NCI-H1436 (cell line): ENCODE data around the gene ASB2.

Experiments
- DNase-seq: peaks from one replicate; lab custom pipeline; 2025; lab: John Stamatoyannopoulos, UW

ASB2 gene

DNA sequence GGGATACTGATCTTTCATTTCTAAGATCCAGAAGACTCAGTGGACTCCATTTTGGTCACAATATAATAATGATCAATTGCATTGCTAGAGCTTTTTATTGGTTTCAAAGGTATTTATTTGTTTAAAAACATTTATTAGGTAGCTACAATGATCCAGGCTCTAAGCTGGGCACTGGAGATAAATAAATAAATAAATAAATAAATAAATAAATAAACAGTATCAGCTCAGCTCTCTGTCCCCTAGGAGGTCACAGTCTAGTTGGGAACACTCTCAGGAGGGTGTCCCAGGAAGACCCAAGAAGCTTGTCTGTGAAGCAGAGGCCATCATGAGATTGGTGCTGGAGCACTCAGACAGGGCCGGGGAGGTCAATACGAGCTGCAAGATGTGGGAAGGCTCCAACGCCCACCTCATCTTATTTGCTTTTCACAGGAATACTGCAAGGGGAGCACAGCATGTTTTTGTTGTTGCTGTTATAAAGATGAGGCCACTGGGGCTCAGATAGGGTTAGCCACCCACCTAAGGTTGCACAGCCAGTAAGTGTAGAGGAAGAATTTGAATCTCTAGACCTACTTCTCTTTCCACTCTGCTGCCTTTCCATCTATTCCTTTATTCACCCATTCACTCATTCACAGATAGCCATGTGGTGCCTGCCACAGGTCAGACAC lies 15.5 kb downstream of the ASB2 start:
- DNase-seq, result no peak

DNA sequence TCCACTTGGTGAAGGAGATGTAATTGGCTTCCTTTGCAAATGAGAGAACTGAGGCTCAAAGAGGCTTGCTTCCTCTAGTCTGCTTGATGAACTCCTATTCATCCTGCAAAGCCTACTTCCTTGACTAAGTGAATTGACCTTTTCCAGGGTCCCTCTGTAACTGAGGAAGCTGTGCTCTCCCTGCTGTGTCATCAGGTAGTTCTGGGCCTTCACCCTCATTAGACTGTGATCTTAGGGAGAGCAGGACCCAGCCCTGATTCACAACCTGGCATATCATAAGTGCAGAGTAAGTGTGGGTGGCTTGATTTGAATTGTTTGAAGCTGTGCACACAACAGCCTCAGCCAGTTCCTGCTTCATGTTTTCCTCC lies 16.3 kb downstream of the ASB2 start:
- no peak for DNase-seq

DNA sequence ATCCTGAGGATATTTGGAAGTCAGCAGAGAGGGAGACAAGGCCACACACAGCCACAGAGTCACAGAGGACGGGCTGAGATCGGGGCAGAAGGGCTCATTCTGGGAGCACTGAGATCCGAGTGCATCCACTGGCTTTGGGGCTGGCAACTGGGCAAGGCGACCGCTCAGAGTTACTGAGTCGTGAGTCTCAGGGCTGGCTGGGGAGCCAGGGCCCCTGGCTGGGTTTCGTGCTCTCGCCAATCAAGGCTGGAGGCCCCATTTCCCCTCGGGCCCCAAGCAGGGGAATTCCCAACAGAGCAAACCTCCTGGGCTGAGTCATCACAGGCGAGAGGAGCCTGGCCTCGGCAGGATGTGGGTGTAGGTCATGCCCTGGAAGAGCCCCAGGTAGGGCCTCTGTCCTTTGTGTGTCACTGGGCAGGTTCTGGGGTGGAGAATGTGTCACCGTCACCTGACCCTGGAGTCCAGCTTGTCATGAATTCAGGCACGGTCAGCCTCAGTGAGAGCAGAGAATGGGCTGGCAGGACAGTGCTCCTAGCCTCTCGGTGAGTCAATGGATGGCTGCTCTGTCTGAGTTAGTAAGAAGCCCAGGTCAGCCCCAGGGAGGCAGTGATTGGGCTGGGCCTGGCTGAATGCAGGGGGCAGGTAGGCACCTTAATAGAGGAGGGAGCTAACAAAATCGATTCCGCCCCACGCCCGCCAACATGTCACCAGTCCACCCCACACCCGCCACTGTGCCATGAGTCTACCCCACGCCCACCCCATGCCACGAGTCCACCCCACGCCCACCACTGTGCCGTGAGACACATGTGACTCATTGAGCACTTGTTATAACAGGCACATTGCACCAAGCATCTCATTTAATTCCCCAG lies 16.9 kb downstream of the ASB2 start:
- no peak for DNase-seq

DNA sequence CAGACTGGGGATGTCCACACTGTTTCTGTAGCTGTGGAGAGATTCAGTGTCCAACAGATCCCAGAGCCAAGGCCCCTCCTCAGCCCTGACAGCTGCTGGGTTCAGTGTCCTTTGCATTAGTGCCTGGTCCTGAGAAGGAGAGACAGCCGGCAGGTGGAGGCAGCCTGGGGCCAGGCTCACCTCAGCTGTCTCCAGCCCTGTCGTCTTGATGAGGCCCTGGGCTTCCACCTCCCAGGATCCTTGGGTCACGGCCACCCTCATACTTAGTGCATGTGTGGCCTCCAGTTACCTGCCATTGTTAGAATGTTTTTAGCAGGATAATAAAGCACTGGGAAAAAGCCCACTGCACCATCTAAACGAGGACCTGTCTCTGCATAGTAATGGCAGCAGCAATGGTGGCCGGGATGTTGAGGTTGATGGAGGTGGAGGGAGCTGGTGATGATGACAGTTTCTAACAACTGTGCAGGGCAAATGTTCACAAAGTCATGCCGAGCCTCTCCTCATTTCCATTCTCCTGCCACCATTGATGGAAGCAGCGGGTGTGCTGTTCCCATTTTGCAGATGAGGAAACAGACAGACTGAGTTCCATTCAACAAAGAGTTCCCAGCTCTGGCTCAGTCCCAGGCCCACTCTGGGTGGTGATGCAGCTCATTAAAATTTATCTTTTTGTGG lies 17.7 kb downstream of the ASB2 start:
- DNase-seq, result no peak

DNA sequence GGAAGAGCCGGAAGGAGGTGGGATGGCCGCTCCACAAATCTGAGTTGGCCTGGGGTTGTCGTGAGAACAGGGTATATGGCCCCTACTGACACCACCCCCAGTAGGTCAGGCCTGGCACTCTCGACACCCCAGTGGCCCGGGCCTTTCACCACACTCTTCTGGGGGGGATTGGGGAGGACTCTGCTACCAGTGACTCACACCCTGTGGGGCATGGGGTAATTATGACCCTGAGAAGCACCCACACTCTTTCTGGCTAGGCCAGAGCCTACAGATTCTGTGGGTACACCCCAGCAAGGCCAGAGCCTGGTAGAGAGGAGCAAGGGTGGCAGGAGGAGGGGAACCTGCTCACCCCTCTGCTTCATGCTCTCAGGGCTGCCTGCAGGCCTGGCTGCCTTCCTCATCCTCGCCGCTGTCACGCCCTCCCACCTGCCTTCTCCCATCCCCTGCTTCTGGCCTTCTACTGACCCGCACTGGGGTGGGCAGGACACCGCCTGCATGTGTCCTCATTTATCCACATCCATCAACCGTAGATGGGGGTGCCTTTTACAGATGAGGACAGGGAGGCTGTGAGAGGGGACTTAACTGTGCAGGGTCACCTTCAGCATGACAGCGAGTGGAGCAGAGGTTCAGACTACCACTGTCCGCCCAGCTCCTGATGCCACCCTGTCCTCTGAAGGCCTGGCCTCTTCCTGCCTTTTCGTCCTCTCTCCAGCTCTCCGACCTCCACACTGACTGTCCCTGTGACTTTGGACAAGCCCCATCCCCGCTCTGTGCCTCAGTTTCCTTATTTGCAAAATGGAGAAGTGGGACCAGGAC lies 18.4 kb downstream of the ASB2 start:
- DNase-seq, result no peak

DNA sequence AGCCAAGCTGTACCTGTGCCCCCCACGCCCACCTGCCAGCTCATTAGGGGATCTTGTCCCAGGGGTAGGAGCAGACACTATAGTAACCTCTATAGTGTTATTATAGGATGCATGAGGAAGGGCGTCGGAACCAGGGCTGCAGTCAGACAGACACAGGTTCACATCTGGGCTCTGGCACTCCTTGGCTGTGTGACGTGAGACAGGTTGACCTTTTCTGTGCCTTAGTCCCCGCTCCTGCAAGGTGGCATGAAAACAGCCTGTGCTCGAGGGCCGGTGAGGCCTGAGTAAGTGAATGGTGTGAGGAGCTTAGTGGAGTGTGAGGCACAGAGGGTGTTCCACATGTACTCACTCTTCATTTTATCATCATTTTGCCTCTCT lies 19.0 kb downstream of the ASB2 start:
- DNase-seq, result no peak

DNA sequence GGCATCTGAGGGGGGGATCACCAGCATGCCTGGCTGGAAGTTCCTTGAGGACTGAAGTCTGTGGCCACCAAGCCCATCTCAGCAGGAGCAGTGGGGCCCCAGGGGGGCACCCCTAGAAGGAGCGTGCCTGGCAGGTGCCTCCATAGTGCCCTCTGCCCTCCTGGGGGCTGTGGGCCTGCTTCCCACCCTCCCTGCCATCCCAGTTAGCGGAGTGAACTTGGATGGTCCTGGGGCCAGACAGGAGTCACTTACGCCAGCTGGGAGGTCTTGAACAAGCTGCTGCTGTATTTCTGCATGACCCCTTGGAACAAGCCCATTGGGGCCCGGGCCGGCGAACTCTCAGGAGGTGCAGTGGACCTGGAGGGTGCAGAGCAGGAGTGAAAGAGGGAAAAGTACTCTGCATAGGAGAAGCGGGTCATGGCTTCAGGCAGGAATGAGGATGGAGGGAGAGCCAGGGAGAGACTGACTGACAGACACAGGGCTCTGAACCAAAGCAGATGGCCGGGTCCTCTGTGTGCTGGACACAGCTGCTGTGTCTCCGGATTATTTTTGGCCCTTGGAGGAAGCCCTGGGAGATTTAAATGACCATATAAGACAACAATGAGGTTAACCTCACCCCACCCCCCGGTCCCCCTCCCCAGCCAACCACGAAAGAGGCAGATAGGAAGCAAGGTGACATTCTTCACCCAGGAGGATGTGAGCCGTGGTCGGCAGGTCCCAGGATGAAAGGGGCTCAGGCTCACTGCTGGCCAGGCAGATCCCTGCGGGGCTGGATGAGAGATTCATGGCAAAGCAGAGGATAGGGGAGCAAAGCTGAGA lies 19.6 kb downstream of the ASB2 start:
- DNase-seq, result no peak

DNA sequence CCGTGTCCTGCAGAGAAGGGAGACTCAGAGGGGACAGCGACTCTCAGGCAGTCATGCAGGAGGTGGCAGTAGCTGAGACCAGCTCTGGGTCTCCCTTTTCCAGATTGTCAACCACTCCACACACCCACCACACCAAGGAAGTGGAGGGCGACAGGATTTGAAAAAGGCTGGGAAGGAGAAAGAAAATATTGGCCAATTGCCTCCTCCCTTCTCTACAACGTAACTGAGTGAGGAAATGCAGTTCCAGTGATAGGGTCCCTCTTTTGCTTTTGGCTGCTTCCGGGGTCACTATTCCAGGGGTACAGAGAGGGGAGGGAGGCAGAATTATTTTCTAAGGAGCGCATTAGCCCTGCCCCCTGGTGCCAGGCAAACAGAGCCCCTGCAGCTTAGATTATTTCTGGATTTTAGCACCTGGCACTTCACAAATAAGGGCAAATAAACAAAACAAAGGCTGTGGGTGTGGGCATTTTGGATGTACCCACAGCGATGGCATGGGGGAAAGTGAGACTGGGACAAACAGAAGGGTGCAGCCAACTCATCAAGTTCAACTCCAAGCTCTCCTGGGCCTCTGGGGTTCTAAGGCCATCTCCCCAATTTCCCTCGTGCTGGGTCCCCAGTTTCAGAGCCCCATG lies 20.4 kb downstream of the ASB2 start:
- DNase-seq, result no peak

DNA sequence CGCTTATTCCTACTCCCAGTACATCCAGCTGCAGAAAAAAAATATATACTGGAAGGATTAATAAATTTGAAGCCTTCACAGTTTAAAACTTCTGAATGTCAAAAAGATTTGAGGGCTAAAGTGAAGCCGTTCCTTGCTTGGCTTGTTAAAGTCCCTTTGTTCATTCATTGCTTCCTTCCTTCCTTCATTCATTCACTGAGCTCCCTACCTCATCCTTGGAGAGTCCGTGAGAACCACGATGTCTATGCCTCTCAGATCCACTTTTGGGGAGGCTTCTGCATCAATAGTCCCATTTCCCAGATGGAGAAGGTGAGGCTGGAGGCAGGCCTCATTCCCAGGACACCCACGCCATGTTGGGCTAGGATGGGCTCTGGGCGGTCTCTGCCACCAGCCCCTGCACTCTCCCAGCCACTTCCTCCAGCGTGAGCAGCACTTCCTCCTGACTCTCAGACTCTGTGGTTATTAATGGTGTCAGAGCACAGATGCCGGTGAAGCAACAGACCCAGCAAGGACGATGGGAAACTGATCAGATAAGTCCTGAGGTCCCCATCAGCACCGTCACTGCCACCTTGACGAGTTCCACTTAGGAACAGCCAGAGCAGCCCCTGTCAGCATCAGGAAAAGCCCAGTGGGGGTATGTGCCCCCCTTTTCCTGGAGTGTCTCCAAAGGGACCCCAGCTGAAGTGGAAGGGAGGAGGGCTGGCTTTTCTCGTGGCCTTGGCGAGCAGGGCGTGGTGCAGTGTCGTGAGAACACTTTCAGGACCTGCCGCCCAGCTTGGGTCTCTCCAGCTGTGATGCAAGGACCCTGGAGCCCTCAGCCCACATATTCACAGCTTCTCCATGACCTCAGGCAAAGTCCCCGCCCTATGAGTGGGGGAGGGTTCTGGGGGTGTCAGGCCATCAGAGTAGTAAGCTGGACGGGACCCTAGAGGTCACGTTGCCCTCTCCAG lies 21.2 kb downstream of the ASB2 start:
- DNase-seq, result no peak

DNA sequence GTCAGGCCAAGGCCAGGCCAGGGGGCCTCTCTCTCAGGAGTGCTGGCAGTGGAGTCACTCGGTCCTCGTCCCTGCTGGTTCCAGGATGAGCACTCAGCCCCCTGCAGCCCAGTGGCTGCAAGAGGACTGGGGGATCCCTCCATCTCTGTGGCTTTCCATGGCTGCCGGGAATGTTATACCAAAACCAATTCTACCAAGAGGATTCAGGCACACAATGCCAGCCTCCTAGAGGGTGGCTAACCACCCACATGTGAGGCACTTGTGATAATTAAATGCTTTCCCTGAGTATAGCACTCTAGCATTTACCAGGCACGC lies 21.9 kb downstream of the ASB2 start:
- DNase-seq, result no peak

DNA sequence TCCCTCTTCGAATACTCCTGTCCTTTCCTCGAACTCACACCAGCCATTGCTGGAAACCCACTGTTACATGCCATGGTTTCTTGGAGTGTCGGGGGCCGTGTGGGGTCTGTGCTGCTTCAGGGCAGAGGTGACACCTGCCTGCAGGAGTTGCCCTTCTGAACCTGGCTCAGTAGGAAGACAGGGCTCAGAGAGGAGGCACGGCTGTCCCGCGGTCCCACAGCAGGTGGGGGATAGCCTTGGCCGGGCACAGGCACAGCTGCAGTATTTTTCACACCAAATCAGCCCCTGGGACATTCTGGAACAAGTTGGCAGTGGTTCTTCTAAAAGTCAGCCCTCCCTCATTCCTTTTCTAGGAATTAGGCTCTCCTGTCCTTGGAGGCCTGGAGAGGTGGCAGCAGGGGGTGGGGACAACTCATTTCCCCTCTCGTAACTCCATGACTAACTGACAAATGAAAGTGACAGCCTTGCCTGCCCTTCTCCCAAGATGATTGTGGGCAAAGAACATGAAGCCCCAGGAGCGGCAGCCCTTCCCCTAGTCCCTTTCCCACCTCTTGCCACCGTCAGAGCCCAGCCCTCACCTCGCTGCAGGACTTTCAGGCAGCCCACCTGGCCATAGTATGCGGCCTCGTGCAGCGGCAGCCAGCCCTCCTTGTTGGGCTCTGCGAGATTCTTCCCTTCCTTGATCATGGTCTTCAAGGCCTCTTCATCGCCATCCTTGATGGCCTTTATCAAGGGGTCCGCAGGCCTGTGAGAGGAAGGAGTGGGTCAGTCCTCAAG lies 22.4 kb downstream of the ASB2 start:
- DNase-seq, result no peak

DNA sequence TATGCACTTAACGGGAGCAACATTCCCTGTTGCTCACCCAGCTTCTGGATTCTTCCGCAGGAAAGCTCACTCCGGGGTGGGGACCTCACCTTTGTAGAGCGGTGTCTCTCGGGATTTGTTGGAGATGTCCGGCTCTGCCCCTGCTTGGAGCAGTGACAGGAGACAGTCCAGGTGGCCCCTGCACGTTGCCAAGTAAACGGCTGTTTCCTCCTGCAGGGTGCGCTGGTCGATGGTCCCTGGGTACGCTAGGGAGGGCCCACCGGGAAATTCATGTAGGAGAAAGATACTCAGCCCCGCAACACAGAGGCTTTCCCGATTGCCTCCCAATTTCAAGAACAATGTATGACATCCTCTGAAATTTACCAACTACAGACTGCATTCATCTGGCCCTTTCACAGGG lies 23.1 kb downstream of the ASB2 start:
- no peak for DNase-seq

DNA sequence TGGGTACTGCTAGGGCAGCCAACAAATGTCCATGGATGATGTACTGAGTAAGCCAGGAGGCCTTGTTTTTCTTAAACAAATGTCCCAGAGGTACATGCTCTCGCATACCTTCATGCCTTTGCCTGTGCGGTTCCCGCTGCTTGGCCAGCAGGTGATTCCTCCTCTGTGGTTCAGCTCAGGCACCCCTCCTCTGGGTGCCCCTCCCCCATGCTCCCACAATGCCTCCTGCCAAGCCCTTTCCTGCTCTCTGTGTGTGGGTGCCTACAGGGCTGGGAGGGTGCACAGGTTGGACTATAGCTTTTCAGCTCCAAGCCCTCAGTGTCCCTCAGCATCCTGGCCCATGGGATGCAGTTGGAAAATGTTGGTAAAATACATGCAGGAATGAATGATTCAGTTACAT lies 23.5 kb downstream of the ASB2 start:
- DNase-seq, result no peak

DNA sequence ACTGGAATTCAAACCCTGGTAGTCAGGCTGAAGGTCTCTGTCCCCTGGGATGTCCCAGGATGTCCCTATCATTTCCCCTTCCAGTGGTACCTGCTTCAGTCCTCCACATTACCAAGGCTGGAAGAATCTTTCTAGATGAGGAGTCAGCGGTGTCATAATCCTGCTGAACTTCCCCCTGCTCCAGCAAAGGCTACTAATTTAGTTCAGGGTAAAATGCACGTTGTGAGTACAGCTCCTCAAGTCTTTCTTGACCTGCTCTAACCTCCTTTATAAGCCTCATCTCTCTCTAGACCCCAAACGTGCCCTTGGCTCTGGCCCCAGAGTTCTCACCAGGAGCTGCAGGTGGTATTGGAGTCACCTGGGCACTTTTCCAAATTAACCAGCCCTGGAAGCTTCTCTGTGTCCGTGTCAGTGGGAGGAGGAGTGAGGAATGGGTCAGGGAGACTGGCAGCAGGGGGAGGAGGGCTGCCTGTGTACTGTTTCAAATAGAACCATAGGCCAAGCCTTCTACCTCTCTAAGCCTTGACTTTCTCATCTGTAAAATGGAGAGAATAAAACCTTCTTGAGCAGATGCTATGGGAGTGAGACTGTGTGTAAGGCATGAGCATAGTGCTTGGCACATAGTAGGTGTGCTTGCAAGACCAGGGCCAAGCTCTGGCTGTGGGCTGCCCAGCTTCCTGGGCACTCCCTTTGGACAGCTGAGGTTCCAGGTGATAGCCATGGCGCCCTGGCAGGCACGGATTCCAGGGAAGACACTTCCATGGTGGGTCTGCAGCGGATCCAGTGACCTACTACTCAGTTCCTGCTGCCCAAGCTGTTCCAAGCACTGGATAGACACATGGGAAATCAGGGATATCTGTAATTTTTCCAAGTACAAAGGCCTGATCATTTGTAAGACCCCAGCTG lies 24.5 kb downstream of the ASB2 start:
- no peak for DNase-seq

DNA sequence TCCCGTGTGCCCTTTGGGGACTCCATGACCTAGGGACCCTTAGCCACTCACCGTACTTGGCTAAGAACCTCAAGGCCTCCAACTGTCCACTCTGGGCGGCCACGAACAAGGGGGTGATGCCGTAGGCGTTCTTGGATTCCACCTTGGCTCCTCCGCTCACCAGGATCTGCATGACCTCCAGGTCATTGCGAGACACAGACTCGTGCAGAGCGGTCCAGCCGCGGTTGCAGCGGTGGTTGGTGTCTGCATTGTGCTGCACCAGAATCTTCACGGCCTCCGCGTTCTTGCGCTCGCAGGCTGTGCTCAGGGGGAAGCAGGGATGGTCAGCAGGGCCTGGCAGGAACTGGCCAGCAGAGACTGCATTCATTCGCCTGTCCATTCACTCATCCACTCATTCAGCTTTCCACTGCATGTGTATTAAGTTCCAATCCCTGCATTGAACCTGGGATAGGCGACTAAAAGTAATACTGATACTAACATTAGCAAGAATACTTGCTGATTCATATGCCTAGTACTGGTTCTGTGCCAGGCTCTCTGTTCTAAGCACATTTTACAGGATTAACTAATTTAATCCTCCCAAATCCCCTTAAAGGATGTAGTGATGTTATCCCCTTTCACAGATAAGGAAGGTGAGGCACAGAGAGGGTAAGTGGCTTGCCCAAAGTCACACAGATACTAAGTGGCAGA lies 25.3 kb downstream of the ASB2 start:
- DNase-seq, result no peak

DNA sequence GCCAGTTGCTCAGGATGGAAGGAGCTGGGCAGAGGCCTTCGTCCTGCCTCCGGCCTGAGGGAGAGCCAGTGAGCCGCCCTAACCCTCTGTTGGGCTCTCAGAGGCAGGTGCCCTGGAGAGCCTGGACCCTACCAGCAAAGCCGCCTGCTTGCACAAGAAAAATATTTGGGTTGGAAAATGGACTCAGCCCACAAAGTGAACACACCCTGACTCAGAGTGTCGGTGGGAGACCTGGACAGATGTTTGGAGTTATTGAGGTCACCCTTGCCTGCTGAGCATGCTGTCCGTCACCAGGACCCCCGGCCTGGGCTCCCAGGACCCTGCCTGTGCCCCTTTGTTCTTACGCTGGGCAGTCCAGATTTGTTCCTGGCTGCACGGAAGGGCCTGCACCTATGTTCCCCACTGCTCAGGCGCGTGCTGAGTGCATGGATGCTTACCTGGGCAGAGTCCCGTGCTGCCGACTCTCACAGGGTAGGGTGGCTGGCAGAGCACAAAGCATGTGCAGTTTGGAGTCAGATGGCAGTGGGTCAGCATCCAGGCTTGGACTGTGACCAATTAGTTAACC lies 26.8 kb downstream of the ASB2 start:
- DNase-seq, result no peak

DNA sequence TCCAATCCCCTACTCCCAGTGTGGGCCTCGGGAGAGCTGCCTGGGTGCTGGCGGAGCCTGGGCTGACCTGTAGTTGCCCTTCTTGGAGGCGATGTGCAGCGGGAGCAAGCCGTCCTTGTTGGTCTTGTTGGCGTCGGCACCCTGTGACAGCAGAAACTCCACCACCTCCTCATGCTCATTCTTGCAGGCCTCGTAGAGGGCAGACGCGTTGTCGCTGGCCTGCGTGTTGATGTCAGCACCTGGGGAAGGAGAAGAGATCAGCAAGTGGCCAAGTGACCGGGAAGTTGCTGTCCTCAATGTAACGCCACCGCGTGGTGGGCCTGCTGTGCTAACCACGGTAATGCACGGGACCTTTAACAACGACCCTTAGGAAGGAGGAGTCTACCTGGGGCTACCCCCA lies 29.1 kb downstream of the ASB2 start:
- no peak for DNase-seq
